ENCODE data around the gene SMYD3. TPM values are rescaled to one million over a fixed set of nuclear protein-coding genes. Genes with fewer than 3 reads are reported as not detected.
"Not testable (repeated sequence)": the region's sequence is repeated elsewhere in the genome, so short reads cannot be mapped to it uniquely, and the experiment has no call there.

Gene SMYD3
- total RNA-seq, 1 donor from 2014 or later: 18.8 TPM

DNA sequence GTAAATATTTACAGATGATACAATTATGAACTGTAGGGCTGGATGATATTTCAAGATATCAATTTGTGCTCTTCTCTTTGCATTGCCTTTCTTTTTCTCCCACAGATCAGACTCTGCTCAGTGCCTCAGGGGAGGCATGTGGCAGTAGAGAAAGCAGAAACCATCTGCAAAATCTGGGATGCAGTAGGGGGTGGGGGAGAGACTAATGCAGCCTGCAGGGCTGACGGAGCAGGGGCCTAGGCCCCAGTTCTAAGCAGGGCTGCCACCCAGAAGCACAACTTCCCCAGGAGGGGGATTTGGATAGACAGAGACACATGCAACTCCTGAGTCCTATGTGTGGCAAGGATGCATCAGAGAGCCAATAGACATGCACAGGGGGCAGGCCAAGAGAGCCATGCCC is 511.6 kb downstream of the SMYD3 start:
- DNase-seq (ENCODE audit: low spot score): no peak

GRCh38 chr1:245991266-245991665 is 515.8 kb downstream of the SMYD3 start:
- no peak for DNase-seq (ENCODE audit: low spot score)

- DNase-seq (ENCODE audit: low spot score): no peak
Measured at GRCh38 chr1:245990315-245991022, 516.6 kb downstream of the SMYD3 start.

DNA sequence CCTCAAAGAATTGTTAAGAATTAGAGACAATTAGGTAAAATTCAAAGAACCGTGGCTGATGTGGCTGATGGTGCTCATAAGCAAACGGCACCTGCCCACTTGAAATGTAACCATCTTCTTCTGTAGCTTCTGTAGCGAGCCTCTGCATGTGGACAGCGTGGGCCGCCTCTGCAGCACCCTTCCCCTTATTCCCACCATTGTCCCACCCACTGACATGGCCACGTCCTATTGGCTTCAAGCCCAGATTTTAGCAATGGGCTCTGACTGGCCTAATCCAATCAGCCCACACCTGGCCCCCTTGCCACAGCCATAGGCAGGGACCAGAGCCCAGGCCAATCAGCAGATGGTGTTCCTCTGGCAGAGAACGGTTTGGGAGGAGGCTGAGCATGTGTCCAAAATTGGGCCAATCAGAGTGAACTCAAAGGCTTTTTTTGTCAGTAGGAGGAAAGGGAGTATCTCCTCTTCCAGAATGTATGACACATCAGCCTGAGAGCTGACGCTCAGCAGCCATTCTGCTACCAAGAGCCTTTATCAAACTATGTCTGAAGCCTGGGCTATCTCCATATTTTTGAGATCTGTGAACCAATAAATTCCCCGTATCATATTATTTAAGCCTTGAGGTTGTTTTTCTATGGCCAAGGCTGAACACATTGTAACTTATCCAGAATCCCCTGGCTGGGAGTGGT is 518.5 kb downstream of the SMYD3 start:
- DNase-seq (ENCODE audit: low spot score): no peak

GRCh38 chr1:245987997-245988392 is 519.1 kb downstream of the SMYD3 start:
- no peak for DNase-seq (ENCODE audit: low spot score)

DNA sequence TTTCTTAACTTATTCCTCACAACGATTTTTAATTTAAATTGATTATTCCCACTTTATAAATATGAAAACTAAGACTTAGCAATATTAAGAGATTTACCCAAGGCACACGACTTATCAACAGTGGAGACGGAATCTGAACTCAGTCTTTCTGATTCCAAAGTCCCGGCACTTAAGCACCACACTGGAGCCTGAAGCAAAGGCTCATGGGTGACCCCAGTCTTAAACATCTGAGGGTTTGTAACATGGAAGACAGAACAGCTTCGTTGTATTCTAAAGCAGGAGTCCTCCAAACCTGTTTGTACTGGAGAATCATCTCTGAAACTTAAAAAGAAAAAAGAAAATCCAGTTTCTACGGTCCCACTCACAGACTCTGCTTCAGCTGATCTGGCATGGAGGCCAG is 519.5 kb downstream of the SMYD3 start:
- no peak for DNase-seq (ENCODE audit: low spot score)

- no peak for DNase-seq (ENCODE audit: low spot score)
Measured at GRCh38 chr1:245987219-245987545, 519.9 kb downstream of the SMYD3 start.

DNA sequence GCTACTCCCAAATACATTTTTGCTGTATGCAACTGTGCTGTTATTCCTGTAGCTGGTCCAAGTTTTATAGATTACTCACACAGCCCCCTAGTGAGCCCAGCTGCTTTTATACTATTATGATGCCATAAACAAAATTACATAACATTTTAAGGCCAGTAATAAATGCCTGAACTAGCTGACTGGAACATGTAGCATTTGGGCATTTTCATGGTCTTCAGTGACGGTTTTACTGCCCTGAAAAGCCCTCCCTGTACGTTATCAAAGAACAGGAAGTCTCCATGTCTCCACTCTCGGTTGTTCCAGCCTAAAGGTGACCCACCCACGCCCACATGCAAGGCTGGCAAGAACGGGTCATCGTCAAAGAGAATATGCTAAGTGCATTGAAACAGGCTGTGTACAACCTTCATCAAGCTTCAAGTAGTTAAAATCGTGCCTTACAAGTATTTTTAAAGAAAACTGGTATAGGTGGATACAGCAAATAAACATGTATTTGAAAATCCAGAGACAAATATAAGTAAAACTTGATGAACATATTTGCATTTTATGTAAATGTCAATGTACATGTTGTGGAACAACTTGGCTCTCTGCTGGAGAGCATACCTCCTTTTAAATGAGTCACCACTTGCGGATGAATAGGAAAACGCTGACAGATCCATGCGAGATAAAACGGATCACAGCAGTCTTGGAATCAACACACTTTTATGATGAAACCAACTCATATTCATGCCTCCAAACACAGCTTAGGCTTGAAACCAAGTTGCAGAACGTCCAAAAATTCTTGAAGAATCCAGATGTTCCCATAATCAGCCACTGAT is 520.5 kb downstream of the SMYD3 start:
- no peak for DNase-seq (ENCODE audit: low spot score)

DNA sequence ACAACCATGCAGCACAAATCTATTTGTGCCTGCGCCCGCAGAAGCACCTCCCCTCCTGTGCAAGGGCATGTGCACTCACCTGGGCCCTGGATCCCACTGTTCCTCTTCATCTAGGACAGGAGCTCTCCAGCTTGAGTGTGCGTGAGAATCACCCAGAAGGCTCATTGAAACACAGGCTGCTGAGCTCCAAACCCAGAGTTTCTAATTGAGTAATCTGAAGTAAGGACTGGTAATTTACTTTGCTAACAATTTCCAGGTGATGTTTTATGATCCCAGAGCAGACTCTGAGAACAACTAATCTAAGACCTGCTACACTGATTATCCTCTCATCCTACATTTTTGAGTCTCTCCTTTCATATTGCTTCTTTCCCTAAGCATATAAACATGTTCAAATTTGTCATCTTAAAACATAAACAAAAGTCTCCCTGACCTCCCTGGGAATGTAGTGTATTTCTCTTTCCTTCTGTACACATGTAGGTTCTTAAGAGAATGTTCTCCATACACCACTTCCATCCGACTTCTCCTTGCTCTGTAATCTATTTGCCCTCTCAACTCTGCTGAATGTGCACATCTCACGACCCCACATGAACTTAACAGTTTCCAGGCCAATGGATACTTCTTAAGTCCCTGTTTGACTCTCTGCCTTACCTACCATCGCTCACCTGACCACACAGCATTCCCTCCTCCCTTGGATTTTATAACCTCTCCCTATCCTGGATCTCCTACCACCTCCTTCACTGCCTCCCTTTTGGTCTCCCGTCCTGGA is 522.5 kb downstream of the SMYD3 start:
- no peak for DNase-seq (ENCODE audit: low spot score)

DNA sequence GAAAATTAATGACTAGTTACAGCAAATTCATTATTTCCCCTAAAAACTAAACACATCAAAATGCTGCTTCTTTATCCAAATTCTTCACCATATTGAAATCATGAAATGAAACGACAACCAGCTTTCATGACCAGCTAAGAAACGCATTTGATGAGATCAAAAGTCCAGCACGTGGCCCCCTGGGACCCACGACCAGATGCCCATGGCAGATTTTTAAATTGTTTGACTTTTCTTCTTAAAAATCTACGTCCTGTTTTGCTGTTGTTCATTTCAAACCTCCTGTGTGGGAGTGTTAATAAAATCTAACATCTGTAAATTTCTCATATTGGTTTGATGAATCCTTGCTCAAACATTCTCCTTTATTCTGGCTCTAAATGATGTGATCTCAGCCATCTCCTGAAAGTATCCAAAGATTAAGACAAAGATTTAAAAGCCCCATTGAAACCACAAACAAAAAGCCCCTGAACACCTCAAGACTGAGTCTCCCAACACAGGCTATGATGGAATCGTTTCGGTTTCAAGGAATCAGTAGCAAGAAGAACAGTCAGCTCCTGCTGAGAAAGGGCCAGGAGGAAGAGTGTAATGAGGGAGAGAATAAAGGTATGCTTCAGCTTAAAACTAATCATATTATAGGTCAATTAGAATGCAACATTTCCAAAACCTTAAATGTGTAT is 523.6 kb downstream of the SMYD3 start:
- no peak for DNase-seq (ENCODE audit: low spot score)

DNA sequence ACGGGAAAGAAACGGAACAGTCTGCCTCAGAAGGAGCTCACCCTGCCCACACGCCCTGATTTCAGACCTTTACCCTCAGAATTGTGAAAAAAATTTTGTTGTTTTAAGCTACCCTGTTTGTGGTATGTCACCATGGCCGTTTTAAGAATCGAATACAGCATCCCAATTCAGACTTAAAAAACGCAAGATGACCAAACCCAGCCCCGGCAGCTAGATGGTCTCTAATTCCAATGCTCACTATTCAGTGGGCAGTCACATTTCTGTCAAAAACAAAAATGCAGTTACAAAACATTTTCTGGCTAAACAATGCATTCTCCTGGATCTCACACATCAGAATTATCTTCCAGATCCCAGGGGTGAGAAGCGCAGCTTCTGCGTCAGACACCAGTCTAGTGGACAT is 527.5 kb downstream of the SMYD3 start:
- no peak for DNase-seq (ENCODE audit: low spot score)

DNA sequence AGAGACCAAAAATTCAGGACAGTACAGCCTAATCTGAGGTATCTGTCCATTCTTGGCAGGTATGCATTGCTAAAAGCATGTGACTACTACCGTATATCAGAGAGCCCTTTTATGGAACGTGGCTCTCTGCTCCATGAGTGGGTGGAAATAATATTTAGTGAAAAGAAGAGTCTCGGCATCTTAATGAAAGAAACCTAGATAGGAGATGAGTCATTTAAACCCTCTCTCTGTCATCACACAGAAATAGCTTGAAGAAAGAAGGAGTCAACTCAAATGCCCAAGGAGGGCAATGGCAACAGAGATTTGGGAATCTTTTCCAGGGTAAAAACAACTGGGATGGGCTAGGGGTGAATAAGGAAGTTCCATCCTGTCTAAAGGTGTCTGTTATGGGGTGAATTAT is 528.2 kb downstream of the SMYD3 start:
- no peak for DNase-seq (ENCODE audit: low spot score)

GRCh38 chr1:245972476-245972875 is 534.6 kb downstream of the SMYD3 start:
- no peak for DNase-seq (ENCODE audit: low spot score)

DNA sequence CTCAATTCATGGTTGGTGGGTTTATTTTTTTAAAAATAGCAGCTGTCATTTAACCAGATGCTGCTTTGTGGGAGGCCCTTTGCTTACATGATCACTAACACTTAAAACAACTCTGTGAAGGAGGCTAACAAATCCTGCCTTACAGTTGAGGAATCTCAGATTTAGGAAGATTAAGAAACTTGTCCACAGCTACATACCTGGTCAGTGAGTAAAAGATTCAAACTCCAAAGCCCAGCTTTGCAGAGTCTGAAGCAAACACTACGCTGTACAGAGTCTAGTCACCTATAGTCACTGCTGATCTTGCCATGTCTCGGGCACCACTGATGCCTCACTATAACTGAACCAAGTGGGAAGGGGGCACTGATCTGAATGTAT is 535.4 kb downstream of the SMYD3 start:
- no peak for DNase-seq (ENCODE audit: low spot score)

DNA sequence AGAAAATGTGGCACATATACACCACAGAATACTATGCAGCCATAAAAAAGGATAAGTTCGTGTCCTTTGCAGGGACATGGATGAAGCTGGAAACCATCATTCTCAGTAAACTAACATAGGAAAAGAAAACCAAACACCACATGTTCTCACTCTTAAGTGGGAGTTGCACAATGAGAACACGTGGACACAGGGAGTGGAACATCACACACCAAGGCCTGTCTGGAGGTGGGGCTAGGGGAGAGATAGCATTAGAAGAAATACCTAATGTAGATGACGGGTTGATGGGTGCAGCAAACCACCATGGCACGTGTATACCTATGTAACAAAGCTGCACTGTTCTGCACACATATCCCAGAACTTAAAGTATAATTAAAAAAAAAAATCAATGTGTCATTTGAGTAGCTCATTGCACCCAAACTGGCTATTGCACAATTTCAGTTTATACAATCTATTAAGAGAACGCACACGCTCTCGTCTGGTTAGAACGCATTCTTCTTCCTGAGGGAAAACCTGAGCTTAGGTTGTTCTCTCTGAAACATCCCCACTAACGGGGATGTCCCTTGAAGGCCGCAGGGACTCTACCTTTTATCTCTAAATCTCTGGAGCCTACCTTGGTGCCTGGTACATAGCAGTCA is 535.9 kb downstream of the SMYD3 start:
- DNase-seq (ENCODE audit: low spot score): not testable (repeated sequence)

GRCh38 chr1:245969283-245969682 is 537.8 kb downstream of the SMYD3 start:
- DNase-seq (ENCODE audit: low spot score): no peak

DNA sequence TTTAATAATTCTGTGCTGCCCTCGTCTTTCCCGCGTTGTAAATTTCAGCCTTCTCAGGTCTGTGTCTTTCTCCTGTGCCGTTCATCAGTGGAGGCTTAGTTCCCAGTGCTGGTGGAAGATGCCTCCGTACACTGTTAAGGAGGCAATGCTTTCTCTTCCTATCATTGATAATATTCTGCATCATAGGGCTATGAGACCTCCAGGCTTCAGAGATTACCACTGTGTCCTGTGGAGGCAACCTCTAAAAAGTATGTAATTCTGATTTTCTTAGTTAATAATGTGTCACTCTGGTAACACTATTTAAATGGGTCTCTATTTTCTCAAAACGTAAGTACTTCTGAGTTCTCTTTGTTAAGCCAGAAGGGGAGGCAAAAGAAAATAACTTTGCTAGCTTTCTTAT is 538.3 kb downstream of the SMYD3 start:
- DNase-seq (ENCODE audit: low spot score): no peak

GRCh38 chr1:245965398-245965797 is 541.7 kb downstream of the SMYD3 start:
- DNase-seq (ENCODE audit: low spot score): no peak

- no peak for DNase-seq (ENCODE audit: low spot score)
Measured at GRCh38 chr1:245963649-245964048, 543.4 kb downstream of the SMYD3 start.

- no peak for DNase-seq (ENCODE audit: low spot score)
Measured at GRCh38 chr1:245962453-245962852, 544.6 kb downstream of the SMYD3 start.

DNA sequence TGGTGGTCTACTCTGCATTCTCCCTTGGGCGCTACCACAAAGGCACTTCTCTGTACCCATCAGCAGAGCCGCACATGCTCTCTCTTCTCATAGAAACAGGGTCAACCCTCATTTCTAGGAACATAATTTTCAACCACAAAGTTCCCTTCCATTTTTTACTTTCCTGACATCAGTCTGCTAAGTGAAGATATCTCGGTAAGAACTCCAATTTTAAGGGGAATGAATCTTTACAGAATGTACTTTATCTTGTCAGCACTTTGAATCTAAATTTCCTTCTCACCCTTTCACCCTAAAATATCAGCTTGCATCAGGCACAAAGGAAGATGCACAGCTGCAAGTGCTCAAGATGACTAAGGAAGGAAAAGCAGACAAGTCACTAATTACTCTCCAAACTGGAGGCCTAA is 545.9 kb downstream of the SMYD3 start:
- no peak for DNase-seq (ENCODE audit: low spot score)

All from mucosa of gallbladder (tissue), 1 donor.